Kidney (tissue), 14 donors: ENCODE data around the gene DLGAP1. TPM values are rescaled to one million over a fixed set of nuclear protein-coding genes. Genes with fewer than 3 reads are reported as not detected.

Source experiments
- DNase-seq, 5 donors: peaks; one replicate each; pipeline ENCODE4 v3.0.0-alpha.2; 2013 to 2020
- FAIRE-seq: peaks from 2 replicates; lab custom pipeline; 2012; peaks lifted over from hg19 to GRCh38; lab: Jason Lieb, UNC
- H3K27ac ChIP-seq, 2 donors: one replicate each; pipeline ENCODE4 v1.7.0; 2013; ENCODE audit warnings: low read depth in 2 of 2, low read length in 2 of 2, inconsistent platforms in 1 of 2
- H3K27me3 ChIP-seq: one replicate; pipeline ENCODE4 v1.7.1; 2013; ENCODE audit warnings: low read length, inconsistent platforms; ENCODE audit not compliant: control insufficient read depth, insufficient read depth
- H3K36me3 ChIP-seq, 3 donors: one replicate each; pipeline versions ENCODE4 v1.7.0 to v1.7.1; 2013; ENCODE audit warnings: low read length in 3 of 3, control low read depth in 1 of 3, inconsistent platforms in 1 of 3; ENCODE audit not compliant: insufficient read depth in 3 of 3, control insufficient read depth in 2 of 3
- H3K4me1 ChIP-seq, 3 donors: one replicate each; pipeline versions ENCODE4 v1.7.0 to v1.7.1; 2013; ENCODE audit warnings: low read length in 3 of 3, inconsistent platforms in 1 of 3, low read depth in 1 of 3; ENCODE audit not compliant: control insufficient read depth in 2 of 3, insufficient read depth in 2 of 3
- H3K4me3 ChIP-seq, 3 donors: one replicate each; pipeline versions ENCODE4 v1.7.0 to v1.8.1; 2013; ENCODE audit warnings: low read length in 3 of 3, control low read depth in 1 of 3, inconsistent platforms in 1 of 3
- H3K9ac ChIP-seq, 3 donors: one replicate each; pipeline versions ENCODE4 v1.7.0 to v1.7.1; 2013; ENCODE audit warnings: low read length in 3 of 3, control low read depth in 1 of 3, inconsistent platforms in 1 of 3
- H3K9me3 ChIP-seq, 3 donors: one replicate each; pipeline versions ENCODE4 v1.7.0 to v1.7.1; 2013; ENCODE audit warnings: low read length in 3 of 3, control low read depth in 1 of 3, inconsistent platforms in 1 of 3; ENCODE audit not compliant: control insufficient read depth in 2 of 3, insufficient read depth in 1 of 3
- CTCF ChIP-seq: IDR thresholded peaks from 3 replicates; pipeline ENCODE4 v1.5.1; 2012; ENCODE audit warnings: mild to moderate bottlenecking, moderate library complexity, borderline replicate concordance; ENCODE audit not compliant: insufficient read depth; ENCODE audit errors: extremely low read depth
- intact Hi-C: fragments of 100-400 bp; cut with DNase I; formaldehyde crosslinking; loops from one replicate; pipeline ENCODE4 v1.11.1; 2022
- polyA plus RNA-seq: library from polyadenylated mRNA; stranded (reverse); fragments of 350-450 nt; fragmentation: Illumina TruSeq; extraction: RNeasy Lipid Tissue Mini Kit (QIAGEN cat#74804); gene quantifications from one replicate; pipeline ENCODE4 v1.2.3, GENCODE V29; 2014; ENCODE audit warnings: low read depth, low replicate concordance; ENCODE audit not compliant: insufficient read depth
- total RNA-seq: library from RNA; stranded (reverse); fragmentation: NEBNext Ultra II Directional; extraction: Animal tissue kit (Norgen Biotek cat#: 25700); gene quantifications from one replicate; pipeline ENCODE4 v1.2.1, GENCODE V29; 2021
- donor health status: control.
- donor health status: control.
- donor health status: control.
- donor health status: control.
- donor health status: control.
- donor health status: DM: yes; HTN: yes; CAD: no.
- donor health status: Normal renal cell carcinoma (clear cell type).

The DLGAP1 gene
- total and polyA plus RNA-seq, 2 donors from 2014 or later, result 1.2 to 32.8 TPM

- H3K9ac ChIP-seq, result no peak overlapping the region
- peak overlapping the region; percentile 63 to 92 for H3K27ac ChIP-seq
- no peaks in the 10 kb centered on the region for H3K27me3 ChIP-seq
- no peak for DNase-seq
- no peaks in the 10 kb centered on the region for H3K9me3 ChIP-seq
- FAIRE-seq, result peak; percentile 63
- H3K36me3 ChIP-seq, result no peaks in the 10 kb centered on the region
- intact Hi-C loops, result no loop called here
- peaks cover 8 to 17% (median 10%) of the 10 kb centered on the region in 3 donors for H3K4me1 ChIP-seq
- TF ChIP-seq CTCF, result no peak
- no peak overlapping the region for H3K4me3 ChIP-seq
Measured at GRCh38 chr18:3722649-3723433, 732.3 kb downstream of the DLGAP1 start.

- H3K4me1 ChIP-seq, result peaks cover 8 to 17% (median 10%) of the 10 kb centered on the region in 3 donors
Measured at GRCh38 chr18:3721771-3722648, 733.1 kb downstream of the DLGAP1 start.

GRCh38 chr18:3720818-3721545, 734.1 kb downstream of the DLGAP1 start:
- Histone ChIP-seq H3K9ac (no peak overlapping the region), H3K4me1 (peaks cover 8 to 17% (median 10%) of the 10 kb centered on the region in 3 donors), H3K9me3 (no peaks in the 10 kb centered on the region), H3K27me3 (no peaks in the 10 kb centered on the region), H3K27ac (peak overlapping the region; percentile 60 to 70), H3K4me3 (no peak overlapping the region), H3K36me3 (no peaks in the 10 kb centered on the region)
- FAIRE-seq, result no peak
- TF ChIP-seq CTCF, result no peak
- peak in 2 of 5 donors; percentile 16 to 49 for DNase-seq
- intact Hi-C loops, result no loop called here

More at GRCh38 chr18:3721771-3722648, 733.1 kb downstream of the DLGAP1 start:
- no peak for TF ChIP-seq CTCF
- Histone ChIP-seq H3K9ac (peak overlapping the region in 1 of 3 donors; percentile 7), H3K27ac (peak overlapping the region; percentile 60 to 92), H3K27me3 (no peaks in the 10 kb centered on the region), H3K36me3 (no peaks in the 10 kb centered on the region), H3K4me3 (no peak overlapping the region), H3K9me3 (no peaks in the 10 kb centered on the region)
- intact Hi-C loops, result no loop called here
- DNase-seq (peak in 3 of 5 donors; percentile 37 to 85 (median 74)), FAIRE-seq (no peak)
